Measurements from ENCODE around the gene SNX1. TPM values are rescaled to one million over a fixed set of nuclear protein-coding genes. Genes with fewer than 3 reads are reported as not detected.

Gene SNX1
- total and polyA plus RNA-seq, 4 experiments from 2014 or later, result 58.3 to 155 (median 110) TPM

DNA sequence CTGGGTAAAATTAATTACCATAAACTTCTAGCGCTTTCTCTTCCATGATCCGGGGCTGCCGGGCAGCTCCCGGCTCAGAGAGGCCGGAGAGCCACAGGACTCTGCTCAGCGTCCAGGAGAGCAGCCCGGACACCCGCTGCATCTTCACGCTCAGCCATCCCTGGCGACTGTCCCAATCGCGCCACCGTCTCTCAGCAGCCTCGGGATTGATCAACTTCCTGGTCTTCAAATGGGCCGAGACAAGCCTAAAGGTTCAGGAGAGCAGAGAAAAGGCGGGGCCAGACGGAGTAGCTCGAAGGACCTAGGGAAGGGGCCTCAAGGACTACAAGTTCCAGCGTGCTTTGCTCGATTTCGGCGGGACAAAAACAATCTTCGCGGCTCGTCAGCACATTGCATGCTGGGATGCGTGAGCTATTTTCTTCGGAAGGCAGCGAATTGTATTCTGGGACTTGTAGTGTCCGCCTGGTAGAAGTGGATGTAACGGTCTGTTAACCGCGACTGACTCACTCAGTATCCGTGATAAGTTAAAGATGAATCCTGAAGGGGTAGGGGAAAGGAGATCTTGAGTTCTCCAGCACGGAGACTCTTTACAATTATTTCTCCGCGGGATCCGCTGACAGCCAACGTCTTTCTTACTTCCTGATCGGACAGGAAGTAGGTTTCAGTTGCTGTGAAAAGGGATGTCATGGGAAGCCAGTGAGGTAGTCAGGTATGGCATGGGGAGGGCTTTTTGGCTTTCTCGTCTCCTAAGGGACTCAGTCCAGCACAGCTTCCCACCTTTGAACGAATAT is 2.0 kb upstream of the SNX1 start, which contains the start of gene CIAO2A:
TSS of gene CIAO2A (minus strand) at position 212 of the 791 bp plus-strand sequence. CDS start at position 142, 70 bp downstream.
- CTCF ChIA-PET (ENCODE audit: partially characterized antibody), result interaction anchor here (0.9 to 2.0 kb wide), 7 partner anchors 27 to 489 kb away, joined by 3 to 11 read pairs (median 4); no protein-coding TSS in a partner anchor
- peaks cover 55 to 86% (median 69%) of the 10 kb centered on the region in 4 donors for H3K4me1 Mint-ChIP-seq
- intact Hi-C loops (cut with micrococcal nuclease), result loop anchor here (1.0 to 10.0 kb wide), 7 partner anchors 59 to 619 kb away; partner anchors contain the start of genes PCLAF, PPIB, TRIP4 and USP3
- H3K9me3 Mint-ChIP-seq, result no peaks in the 10 kb centered on the region
- no peaks in the 10 kb centered on the region for H3K27me3 ChIP-seq (ENCODE audit: insufficient read depth, low read length)
- H3K27ac ChIP-seq (ENCODE audit: low read depth, low read length), result peak within 1 kb of the TSS; percentile 85
- peak within 1 kb of the TSS; percentile 92 to 99 (median 98) for H3K4me3 Mint-ChIP-seq
- peaks cover 65% of the 10 kb centered on the region for H3K4me1 ChIP-seq (ENCODE audit: insufficient read depth, low read length)
- H3K36me3 Mint-ChIP-seq, result peaks cover 10 to 37% of the 10 kb centered on the region in 2 donors
- H3K4me3 ChIP-seq (ENCODE audit: low read length in 2 of 2), result peak within 1 kb of the TSS; percentile 87 to 98
- H3K9me3 ChIP-seq (ENCODE audit: control insufficient read depth in 1 of 2, low read length in 2 of 2), result no peaks in the 10 kb centered on the region
- H3K36me3 ChIP-seq (ENCODE audit: insufficient read depth, low read length), result no peaks in the 10 kb centered on the region
- peak; percentile 86 to 96 (median 90) for DNase-seq
- POLR2A ChIA-PET (ENCODE audit: partially characterized antibody), result interaction anchor here (0.6 to 6.2 kb wide), 30 partner anchors 8 to 1206 kb away, joined by 3 to 48 read pairs (median 4); partner anchors contain the start of genes CLPX, HERC1, PPIB and SNX22
- no peaks in the 10 kb centered on the region for H3K27me3 Mint-ChIP-seq
- H3K27ac Mint-ChIP-seq, result peak within 1 kb of the TSS; percentile 90 to 100 (median 98)

DNA sequence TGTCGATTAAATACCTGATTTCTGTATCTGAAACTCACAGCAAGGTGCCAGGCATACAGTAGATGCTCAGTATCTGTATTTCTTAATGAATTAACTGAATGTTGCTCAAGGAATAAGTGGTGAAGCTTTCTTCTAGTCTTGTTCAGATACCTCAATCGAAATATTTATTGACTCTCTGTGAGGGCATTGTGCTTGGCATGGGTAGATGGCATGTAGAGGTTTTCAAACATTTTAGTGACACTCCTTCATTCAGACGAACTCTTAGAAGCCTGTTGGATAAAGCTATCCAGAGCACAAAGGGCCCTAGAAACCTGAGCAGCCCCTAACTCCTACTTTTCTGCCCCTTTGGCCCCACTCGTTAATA is 369 bp upstream of the SNX1 start:
- Mint-ChIP-seq H3K4me3 (peak overlapping the region; percentile 92 to 99 (median 98)), H3K36me3 (peaks cover 4 to 30% of the 10 kb centered on the region in 2 donors), H3K4me1 (peaks cover 53 to 88% (median 75%) of the 10 kb centered on the region in 4 donors), H3K27me3 (no peaks in the 10 kb centered on the region), H3K9me3 (no peaks in the 10 kb centered on the region), H3K27ac (peak overlapping the region; percentile 90 to 99 (median 98))
- Histone ChIP-seq H3K36me3 (ENCODE audit: insufficient read depth, low read length) (no peaks in the 10 kb centered on the region), H3K27me3 (ENCODE audit: insufficient read depth, low read length) (no peaks in the 10 kb centered on the region), H3K4me3 (ENCODE audit: low read length in 2 of 2) (peak overlapping the region; percentile 55 to 60), H3K4me1 (ENCODE audit: insufficient read depth, low read length) (peaks cover 80% of the 10 kb centered on the region), H3K9me3 (ENCODE audit: control insufficient read depth in 1 of 2, low read length in 2 of 2) (no peaks in the 10 kb centered on the region), H3K27ac (ENCODE audit: low read depth, low read length) (peak overlapping the region; percentile 85)
- no peak for DNase-seq
- ChIA-PET POLR2A (ENCODE audit: partially characterized antibody) (interaction anchor here (1.1 to 6.2 kb wide), 10 partner anchors 37 to 903 kb away, joined by 3 to 48 read pairs (median 4); partner anchors contain the start of genes PPIB, SNX22, TRIP4 and USP3), CTCF (ENCODE audit: partially characterized antibody) (interaction anchor here (1.3 kb wide), 1 partner anchor 486 kb away, joined by 3 read pairs; no protein-coding TSS in a partner anchor)
- intact Hi-C loops (cut with micrococcal nuclease), result loop anchor here (1.0 to 10.0 kb wide), 7 partner anchors 57 to 621 kb away; partner anchors contain the start of genes CSNK1G1, PCLAF and TRIP4

DNA sequence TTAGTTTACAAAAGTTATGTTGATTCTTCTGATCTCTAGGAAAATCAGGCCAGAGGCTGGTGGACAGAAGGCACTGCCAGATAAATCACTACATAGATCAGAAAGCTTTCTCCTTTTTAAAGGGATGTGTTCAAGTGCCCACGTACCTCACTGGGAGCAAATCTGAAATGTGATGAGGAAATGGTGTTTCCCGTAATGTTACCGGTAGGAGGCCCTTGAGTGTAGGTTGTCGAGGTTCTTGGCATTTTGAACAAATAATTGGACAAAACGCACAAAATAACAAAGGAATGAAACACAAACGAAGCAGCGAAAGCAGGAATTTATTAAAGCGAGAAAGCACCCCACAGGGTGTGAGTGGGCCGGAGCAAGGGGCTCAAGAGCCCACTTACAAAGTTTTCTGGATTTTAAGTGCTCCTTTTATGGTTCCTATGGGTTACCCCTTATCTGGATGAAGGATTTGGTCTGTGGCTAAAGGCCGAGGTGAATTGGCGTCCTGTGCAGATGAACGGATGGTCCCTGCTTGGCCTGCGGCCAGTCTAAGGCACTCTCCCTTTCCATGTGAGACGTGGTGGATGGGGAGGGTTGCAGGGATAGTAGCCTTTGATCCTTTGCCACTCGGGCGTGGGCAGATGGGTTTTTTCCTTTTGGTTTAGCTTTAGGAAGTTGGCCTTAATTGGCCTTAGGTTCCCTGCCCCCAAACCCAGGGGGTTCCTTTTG is 1.0 kb downstream of the SNX1 start:
- peak in 3 of 5 donors; percentile 4 to 15 (median 14) for DNase-seq
- no peaks in the 10 kb centered on the region for H3K9me3 Mint-ChIP-seq
- H3K9me3 ChIP-seq (ENCODE audit: control insufficient read depth in 1 of 2, low read length in 2 of 2), result no peaks in the 10 kb centered on the region
- H3K36me3 Mint-ChIP-seq, result peaks cover 3 to 36% of the 10 kb centered on the region in 2 donors
- peaks cover 54 to 91% (median 77%) of the 10 kb centered on the region in 4 donors for H3K4me1 Mint-ChIP-seq
- no peaks in the 10 kb centered on the region for H3K27me3 ChIP-seq (ENCODE audit: insufficient read depth, low read length)
- H3K4me3 ChIP-seq (ENCODE audit: low read length in 2 of 2), result peak overlapping the region; percentile 60 to 76
- intact Hi-C loops (cut with micrococcal nuclease), result loop anchor here (10.0 kb wide), 4 partner anchors 288 to 622 kb away; partner anchors contain the start of genes PCLAF and TRIP4
- H3K4me3 Mint-ChIP-seq, result peak overlapping the region; percentile 92 to 99 (median 98)
- no peaks in the 10 kb centered on the region for H3K27me3 Mint-ChIP-seq
- POLR2A ChIA-PET (ENCODE audit: partially characterized antibody), result interaction anchor here (1.1 to 6.2 kb wide), 5 partner anchors 35 to 905 kb away, joined by 3 to 48 read pairs (median 8); partner anchors contain the start of genes PPIB, SNX22 and TRIP4
- peaks cover 82% of the 10 kb centered on the region for H3K4me1 ChIP-seq (ENCODE audit: insufficient read depth, low read length)
- CTCF ChIA-PET (ENCODE audit: partially characterized antibody), result interaction anchor here (1.3 to 1.7 kb wide), 2 partner anchors 28 to 487 kb away, joined by 3 to 4 read pairs; no protein-coding TSS in a partner anchor
- peak overlapping the region; percentile 85 for H3K27ac ChIP-seq (ENCODE audit: low read depth, low read length)
- peak overlapping the region; percentile 90 to 99 (median 98) for H3K27ac Mint-ChIP-seq
- no peaks in the 10 kb centered on the region for H3K36me3 ChIP-seq (ENCODE audit: insufficient read depth, low read length)

DNA sequence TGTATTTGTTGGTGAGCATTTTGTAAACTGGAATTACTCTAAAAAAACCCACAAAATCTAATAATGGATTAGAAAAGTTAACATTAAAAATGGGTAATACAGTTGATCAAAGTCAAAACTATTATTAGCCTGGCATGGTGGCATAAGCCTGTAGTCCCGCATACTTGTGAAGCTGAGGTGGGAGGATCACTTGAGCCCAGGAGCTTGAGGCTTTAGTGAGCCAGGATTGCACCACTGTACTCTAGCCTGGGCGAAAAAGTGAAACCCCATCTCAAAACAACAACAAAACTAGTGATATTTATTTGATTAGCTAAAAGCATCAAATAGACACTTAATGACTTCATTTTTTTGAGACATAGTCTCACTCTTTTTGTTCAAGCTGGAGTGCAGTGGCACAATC is 3.6 kb downstream of the SNX1 start:
- Histone ChIP-seq H3K27me3 (ENCODE audit: insufficient read depth, low read length) (no peaks in the 10 kb centered on the region), H3K4me1 (ENCODE audit: insufficient read depth, low read length) (peaks cover 64% of the 10 kb centered on the region), H3K36me3 (ENCODE audit: insufficient read depth, low read length) (no peaks in the 10 kb centered on the region), H3K9me3 (ENCODE audit: control insufficient read depth in 1 of 2, low read length in 2 of 2) (no peaks in the 10 kb centered on the region), H3K27ac (ENCODE audit: low read depth, low read length) (no peak overlapping the region), H3K4me3 (ENCODE audit: low read length in 2 of 2) (no peak overlapping the region)
- CTCF ChIA-PET (ENCODE audit: partially characterized antibody), result interaction anchor here (1.1 to 1.6 kb wide), 3 partner anchors 12 to 489 kb away, joined by 3 to 5 read pairs (median 3); partner anchors contain the start of gene DAPK2
- POLR2A ChIA-PET (ENCODE audit: partially characterized antibody), result interaction anchor here (1.6 kb wide), 1 partner anchor 64 kb away, joined by 3 read pairs; no protein-coding TSS in a partner anchor
- Mint-ChIP-seq H3K27me3 (no peaks in the 10 kb centered on the region), H3K4me3 (peak overlapping the region in 2 of 8 donors; percentile 52 to 65), H3K4me1 (peaks cover 46 to 85% (median 59%) of the 10 kb centered on the region in 4 donors), H3K36me3 (peaks cover 7 to 26% of the 10 kb centered on the region in 2 donors), H3K9me3 (no peaks in the 10 kb centered on the region), H3K27ac (peak overlapping the region in 2 of 7 donors; percentile 55 to 64)
- intact Hi-C loops (cut with micrococcal nuclease), result loop anchor here (10.0 kb wide), 4 partner anchors 285 to 625 kb away; partner anchors contain the start of genes PCLAF and TRIP4
- DNase-seq, result no peak

DNA sequence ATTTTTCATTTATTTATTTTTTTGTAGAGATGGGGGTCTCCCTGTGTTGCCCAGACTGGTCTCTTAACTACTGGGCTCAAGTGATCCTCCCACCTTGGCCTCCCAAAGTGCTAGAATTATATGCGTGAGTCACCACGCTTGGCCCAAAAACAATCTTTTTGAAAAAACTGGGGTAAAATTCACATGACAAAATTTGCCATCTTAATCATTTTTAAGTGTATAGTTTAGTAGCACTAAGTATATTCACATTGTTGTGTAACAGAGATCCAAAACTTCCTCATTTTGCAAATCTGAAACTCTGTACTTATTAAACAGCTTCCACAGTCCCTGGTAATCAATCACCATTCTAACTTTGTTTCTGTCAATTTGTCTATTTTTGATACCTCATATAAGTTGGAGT is 5.2 kb downstream of the SNX1 start:
- Mint-ChIP-seq H3K9me3 (no peaks in the 10 kb centered on the region), H3K4me1 (peaks cover 38 to 71% (median 53%) of the 10 kb centered on the region in 4 donors), H3K27me3 (no peaks in the 10 kb centered on the region), H3K36me3 (peaks cover 7 to 22% of the 10 kb centered on the region in 2 donors), H3K4me3 (peak overlapping the region in 1 of 8 donors; percentile 57), H3K27ac (peak overlapping the region in 2 of 7 donors; percentile 32 to 47)
- ChIA-PET POLR2A (ENCODE audit: partially characterized antibody) (interaction anchor here (0.8 kb wide), 1 partner anchor 21 kb away, joined by 3 read pairs; no protein-coding TSS in a partner anchor), CTCF (ENCODE audit: partially characterized antibody) (no interaction called here)
- no peak for DNase-seq
- H3K4me3 ChIP-seq (ENCODE audit: low read length in 2 of 2), result no peak overlapping the region
- no peaks in the 10 kb centered on the region for H3K9me3 ChIP-seq (ENCODE audit: control insufficient read depth in 1 of 2, low read length in 2 of 2)
- no peak overlapping the region for H3K27ac ChIP-seq (ENCODE audit: low read depth, low read length)
- peaks cover 56% of the 10 kb centered on the region for H3K4me1 ChIP-seq (ENCODE audit: insufficient read depth, low read length)
- intact Hi-C loops (cut with micrococcal nuclease), result no loop called here
- H3K27me3 ChIP-seq (ENCODE audit: insufficient read depth, low read length), result no peaks in the 10 kb centered on the region
- no peaks in the 10 kb centered on the region for H3K36me3 ChIP-seq (ENCODE audit: insufficient read depth, low read length)

DNA sequence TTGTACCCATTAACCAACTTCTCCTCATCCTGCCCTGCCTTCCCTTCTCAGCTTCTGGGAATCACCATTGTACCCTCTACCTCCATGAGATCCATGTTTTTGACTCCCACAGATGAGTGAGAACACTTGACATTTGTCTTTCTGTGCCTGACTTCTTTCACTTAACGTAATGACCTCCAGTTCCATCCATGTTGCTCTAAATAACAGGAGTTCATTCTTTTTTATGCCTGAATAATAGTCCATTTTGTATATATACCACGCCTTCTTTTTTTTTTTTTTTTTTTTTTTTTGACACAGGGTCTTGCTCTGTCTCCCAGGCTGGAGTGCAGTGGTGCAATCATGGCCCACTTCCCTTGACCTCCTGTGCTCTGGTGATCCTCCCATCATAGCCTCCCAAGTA is 6.7 kb downstream of the SNX1 start:
- H3K4me1 Mint-ChIP-seq, result peaks cover 40 to 69% (median 51%) of the 10 kb centered on the region in 4 donors
- Histone ChIP-seq H3K4me1 (ENCODE audit: insufficient read depth, low read length) (peaks cover 56% of the 10 kb centered on the region), H3K36me3 (ENCODE audit: insufficient read depth, low read length) (no peaks in the 10 kb centered on the region), H3K4me3 (ENCODE audit: low read length in 2 of 2) (no peak overlapping the region), H3K27me3 (ENCODE audit: insufficient read depth, low read length) (no peaks in the 10 kb centered on the region), H3K27ac (ENCODE audit: low read depth, low read length) (no peak overlapping the region), H3K9me3 (ENCODE audit: control insufficient read depth in 1 of 2, low read length in 2 of 2) (no peaks in the 10 kb centered on the region)
- no peaks in the 10 kb centered on the region for H3K9me3 Mint-ChIP-seq
- H3K27ac Mint-ChIP-seq, result peak overlapping the region in 1 of 7 donors; percentile 54
- intact Hi-C loops (cut with micrococcal nuclease), result no loop called here
- DNase-seq, result no peak
- ChIA-PET CTCF (ENCODE audit: partially characterized antibody) (interaction anchor here (0.7 kb wide), 1 partner anchor 51 kb away, joined by 3 read pairs; no protein-coding TSS in a partner anchor), POLR2A (ENCODE audit: partially characterized antibody) (interaction anchor here (0.8 kb wide), 1 partner anchor 9 kb away, joined by 3 read pairs; the partner anchor contains the start of gene CIAO2A)
- peaks cover 7 to 15% of the 10 kb centered on the region in 2 donors for H3K36me3 Mint-ChIP-seq
- H3K4me3 Mint-ChIP-seq, result peak overlapping the region in 1 of 8 donors; percentile 11
- H3K27me3 Mint-ChIP-seq, result no peaks in the 10 kb centered on the region
